K562 (cell line): Measurements from ENCODE around the gene KLHL29. TPM values are rescaled to one million over a fixed set of nuclear protein-coding genes. Genes with fewer than 3 reads are reported as not detected.

Experiments
- ATAC-seq: fragments of 200-7000 bp; cut with Tn5 transposase; 3 replicates; pipeline ENCODE4 v1.9.1; 2020; ENCODE audit warnings: moderate library complexity
- BruUV-seq: library from RNA; stranded (reverse); fragments of 400-500 nt; replicated peaks from 2 replicates; lab custom pipeline; 2021; lab: Mats Ljungman, UMichigan
- CTCF ChIA-PET: fragments of 300-600 bp; formaldehyde crosslinking; extraction: SDS; loops from one replicate; lab custom pipeline; 2021; ENCODE audit warnings: low intra/inter-chr PET ratio; lab: Yijun Ruan, JAX
- POLR2A ChIA-PET: fragments of 300-600, 350-650 bp; sonication (Branson Sonifier 250); formaldehyde crosslinking; extraction: SDS; loops from one replicate; lab custom pipeline; 2021; ENCODE audit warnings: antibody characterized with exemption, inconsistent platforms; lab: Yijun Ruan, JAX
- DNase-seq, 4 experiments: peaks; one replicate each; pipeline versions ENCODE4 v3.0.0 to v3.0.0-alpha.2; 2011 to 2018; ENCODE audit warnings: low spot score in 3 of 4, mixed read lengths in 3 of 4; ENCODE audit errors: extremely low read depth in 1 of 4
- FAIRE-seq: peaks from 2 replicates; lab custom pipeline; 2011; peaks lifted over from hg19 to GRCh38; lab: Jason Lieb, UNC
- H2AFZ ChIP-seq: 2 replicates; pipeline ENCODE4 v1.6.0; 2011; ENCODE audit warnings: low read depth, low read length, control low read depth, inconsistent platforms
- H3K27ac ChIP-seq: fragments of 200-600 bp; 3 replicates; pipeline ENCODE4 v1.8.0; 2011; ENCODE audit warnings: low read depth, mild to moderate bottlenecking, control low read depth, inconsistent platforms, low read length, moderate library complexity, mixed read lengths; ENCODE audit errors: extremely low read depth
- H3K27me3 ChIP-seq, 2 experiments: fragments of 300-600 bp in 1 of 2; 2 replicates in 1 of 2; 3 replicates in 1 of 2; pipeline versions ENCODE4 v1.6.0 to v1.8.0; 2011; ENCODE audit warnings: inconsistent platforms in 2 of 2, low read length in 2 of 2, mild to moderate bottlenecking in 1 of 2, mixed read lengths in 1 of 2, moderate library complexity in 1 of 2; ENCODE audit not compliant: control insufficient read depth in 2 of 2, insufficient read depth in 2 of 2
- H3K36me3 ChIP-seq: fragments of 300-600 bp; 3 replicates; pipeline ENCODE4 v1.8.0; 2011; ENCODE audit warnings: mild to moderate bottlenecking, low read length, inconsistent platforms; ENCODE audit not compliant: control insufficient read depth, insufficient read depth
- H3K4me1 ChIP-seq, 2 experiments: fragments of 200-600 bp in 1 of 2; replicated peaks in 1 of 2; 2 replicates in 1 of 2; 3 replicates in 1 of 2; pipeline versions ENCODE4 v1.5.1 to v1.8.0; 2011; ENCODE audit warnings: inconsistent platforms in 2 of 2, low read length in 2 of 2, mild to moderate bottlenecking in 1 of 2, mixed read lengths in 1 of 2, moderate library complexity in 1 of 2; ENCODE audit not compliant: control insufficient read depth in 2 of 2, insufficient read depth in 2 of 2
- H3K4me2 ChIP-seq: 2 replicates; pipeline ENCODE4 v1.6.1; 2011; ENCODE audit warnings: low read length, control low read depth, inconsistent platforms, mixed read lengths; ENCODE audit not compliant: insufficient read depth
- H3K4me3 ChIP-seq: fragments of 200-600 bp; sonication (generic), shearing (Covaris generic); 2 replicates; pipeline ENCODE4 v1.5.1; 2016; ENCODE audit warnings: control low read depth, inconsistent platforms
- H3K79me2 ChIP-seq: fragments of 200-600 bp; 3 replicates; pipeline ENCODE4 v1.8.0; 2011; ENCODE audit warnings: low read length, inconsistent platforms; ENCODE audit not compliant: control insufficient read depth, insufficient read depth
- H3K9ac ChIP-seq, 2 experiments: 2 replicates each; pipeline versions ENCODE4 v1.6.0 to v1.6.1; 2011; ENCODE audit warnings: low read depth in 2 of 2, low read length in 2 of 2, control low read depth in 1 of 2, inconsistent platforms in 1 of 2, mild to moderate bottlenecking in 1 of 2, mixed read lengths in 1 of 2; ENCODE audit not compliant: insufficient read depth in 1 of 2
- H3K9me1 ChIP-seq: one replicate; pipeline ENCODE4 v1.6.0; 2011; ENCODE audit warnings: inconsistent platforms, mild to moderate bottlenecking, low read length, moderate library complexity; ENCODE audit not compliant: control insufficient read depth, insufficient read depth
- H3K9me3 ChIP-seq: replicated peaks from 2 replicates; pipeline ENCODE4 v1.5.1; 2011; ENCODE audit warnings: low read depth, low read length, inconsistent platforms; ENCODE audit not compliant: control insufficient read depth, insufficient read depth
- H4K20me1 ChIP-seq: replicated peaks from 2 replicates; pipeline ENCODE4 v1.6.1; 2011; ENCODE audit warnings: low read length, inconsistent platforms, mixed read lengths; ENCODE audit not compliant: control insufficient read depth, insufficient read depth
- DEAF1 ChIP-seq: fragments of 450-650 bp; formaldehyde crosslinking; IDR thresholded peaks from 2 replicates; pipeline ENCODE4 v1.4.0; 2020; ENCODE audit warnings: mild to moderate bottlenecking, moderate library complexity
- RAD21 ChIP-seq, 2 experiments: fragments of 250-450 bp in 1 of 2; fragments of 450-650 bp in 1 of 2; sonication (Bioruptor Pico) in 1 of 2; formaldehyde crosslinking in 1 of 2; IDR thresholded peaks in 1 of 2; conservative IDR thresholded peaks in 1 of 2; 2 replicates each; pipeline versions ENCODE4 v1.4.0 to v1.8.0; 2020 to 2022; ENCODE audit warnings: mild to moderate bottlenecking in 2 of 2, moderate library complexity in 1 of 2
- ZNF12 ChIP-seq: sonication (generic); formaldehyde crosslinking; IDR thresholded peaks from 2 replicates; pipeline ENCODE4 v1.4.0; 2020; ENCODE audit warnings: mild to moderate bottlenecking, missing genetic modification reagents
- WGBS: fragments of 100-300 bp; shearing (Covaris generic); methylation state at CpG from one replicate; pipeline ENCODE4 v1.1.6; 2016; ENCODE audit warnings: low coverage, mixed read lengths; ENCODE audit not compliant: insufficient coverage; ENCODE audit errors: missing lambda C conversion rate; 5-methylcytosine and 5-hydroxymethylcytosine counted together
- in situ Hi-C: fragments of 300-500 bp; cut with MboI; formaldehyde crosslinking; loops from 4 replicates; pipeline ENCODE4 v1.15.0; 2018; ENCODE audit warnings: inconsistent platforms, mixed read lengths
- intact Hi-C: fragments of 100-400 bp; cut with micrococcal nuclease; formaldehyde crosslinking; loops from 2 replicates; pipeline ENCODE4 v1.14.2; 2022
- polyA plus RNA-seq, 8 experiments: library from polyadenylated mRNA; depleted of rRNA in 4 of 8; stranded (reverse) in 5 of 8; unstranded in 3 of 8; fragments of >200 nt; fragmentation: Nextera tagmentation in 2 of 8; fragmentation: Illumina TruSeq in 1 of 8; extraction: Ambion mirVana in 2 of 8; extraction: Trizol in 1 of 8; gene quantifications; 2 replicates each; pipeline versions ENCODE4 v1.2.1 to v1.2.3, GENCODE V29; 2011 to 2014; ENCODE audit warnings: inconsistent platforms in 1 of 8, missing spikeins in 1 of 8
- total RNA-seq, 7 experiments: library from RNA; depleted of rRNA in 6 of 7; stranded (reverse); fragments of >200 nt in 6 of 7; fragmentation: Illumina TruSeq in 2 of 7; extraction: Trizol in 2 of 7; gene quantifications; 2 replicates each; pipeline versions ENCODE4 v1.2.1 to v1.2.3, GENCODE V29; 2011 to 2021; ENCODE audit warnings: low replicate concordance in 1 of 7
- TF ChIP-seq, protein P1 (sequence below), 3 experiments: IDR thresholded peaks in 2 of 3; conservative IDR thresholded peaks in 1 of 3; 2 replicates each; pipeline ENCODE4 v1.5.1; 2011 to 2012; ENCODE audit warnings: low read length in 3 of 3, mild to moderate bottlenecking in 3 of 3, control low read depth in 2 of 3, improper control_type of control experiment in 1 of 3, inconsistent platforms in 1 of 3, low read depth in 1 of 3, mixed read lengths in 1 of 3, moderate library complexity in 1 of 3; ENCODE audit not compliant: insufficient read depth in 2 of 3

KLHL29 gene
- total and polyA plus RNA-seq, 9 of the 15 experiments (the other 6 are each of a cell fraction or from before 2014, with no cell fraction given) = 0.03 to 0.31 (median 0.08) TPM; not detected in 1

GRCh38 chr2:23460228-23460627 is 75.2 kb downstream of the KLHL29 start:
- H3K36me3 ChIP-seq = no peaks in the 10 kb centered on the region
- WGBS = 0% methylated on average over 1 of the region's 1 CpG
- DNase-seq = peak in 1 of 4 experiments; percentile 13
- TF ChIP-seq DEAF1 (CRISPR knock-in tag) (0 out of 2 replicates have a peak, but pooled peaks have one; percentile 27), ZNF12 (CRISPR knock-in tag) (no peak), RAD21 (CRISPR knock-in tag; conservative IDR thresholded peaks at IDR 0.05 in 1 of 2, IDR thresholded peaks at IDR 0.05 in 1 of 2) (peak; percentile 62 to 65)
- TF ChIP-seq, protein P1, sequence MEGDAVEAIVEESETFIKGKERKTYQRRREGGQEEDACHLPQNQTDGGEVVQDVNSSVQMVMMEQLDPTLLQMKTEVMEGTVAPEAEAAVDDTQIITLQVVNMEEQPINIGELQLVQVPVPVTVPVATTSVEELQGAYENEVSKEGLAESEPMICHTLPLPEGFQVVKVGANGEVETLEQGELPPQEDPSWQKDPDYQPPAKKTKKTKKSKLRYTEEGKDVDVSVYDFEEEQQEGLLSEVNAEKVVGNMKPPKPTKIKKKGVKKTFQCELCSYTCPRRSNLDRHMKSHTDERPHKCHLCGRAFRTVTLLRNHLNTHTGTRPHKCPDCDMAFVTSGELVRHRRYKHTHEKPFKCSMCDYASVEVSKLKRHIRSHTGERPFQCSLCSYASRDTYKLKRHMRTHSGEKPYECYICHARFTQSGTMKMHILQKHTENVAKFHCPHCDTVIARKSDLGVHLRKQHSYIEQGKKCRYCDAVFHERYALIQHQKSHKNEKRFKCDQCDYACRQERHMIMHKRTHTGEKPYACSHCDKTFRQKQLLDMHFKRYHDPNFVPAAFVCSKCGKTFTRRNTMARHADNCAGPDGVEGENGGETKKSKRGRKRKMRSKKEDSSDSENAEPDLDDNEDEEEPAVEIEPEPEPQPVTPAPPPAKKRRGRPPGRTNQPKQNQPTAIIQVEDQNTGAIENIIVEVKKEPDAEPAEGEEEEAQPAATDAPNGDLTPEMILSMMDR (IDR thresholded peaks at IDR 0.05 in 2 of 3, conservative IDR thresholded peaks at IDR 0.05 in 1 of 3; ENCODE audit: insufficient read depth in 2 of 3, low read depth in 1 of 3, low read length in 3 of 3) = peak; percentile 16 to 50 (median 45); a peak in 3 of 6 replicates
- H3K9ac ChIP-seq = no peak overlapping the region
- BruUV-seq = no TSS peak
- ChIA-PET POLR2A (interaction anchor here (1.2 kb wide), 1 partner anchor 9 kb away, joined by 4 read pairs; no protein-coding TSS in a partner anchor), CTCF (no interaction called here)
- H3K79me2 ChIP-seq = no peaks in the 10 kb centered on the region
- intact Hi-C loops (no loop called here), in situ Hi-C loops (no loop called here)
- 0 out of 2 replicates have a peak, but pooled peaks cover 8% of the 10 kb centered on the region for H4K20me1 ChIP-seq
- FAIRE-seq = no peak
- no peaks in the 10 kb centered on the region for H3K9me1 ChIP-seq
- H3K4me2 ChIP-seq = no peak overlapping the region
- no peaks in the 10 kb centered on the region for H3K4me1 ChIP-seq
- no peak overlapping the region for H3K4me3 ChIP-seq
- H3K9me3 ChIP-seq = no peaks in the 10 kb centered on the region
- ATAC-seq = peak; percentile 54; the same call in 2 of the 3 replicates
- H3K27ac ChIP-seq = no peak overlapping the region
- no peak overlapping the region for H2AFZ ChIP-seq
- H3K27me3 ChIP-seq = peaks cover 2 to 23% of the 10 kb centered on the region in 2 experiments; a peak in 3 of 5 replicates
